ENCODE data around the gene WDPCP.

- TF ChIP-seq CTCF (IDR thresholded peaks at IDR 0.05; ENCODE audit: low read depth, low read length) (no peak), POLR2A (IDR thresholded peaks at IDR 0.05; ENCODE audit: extremely low read depth, insufficient read length) (no peak), MYC (IDR thresholded peaks at IDR 0.05; ENCODE audit: low read depth, low read length) (no peak)
Measured at GRCh38 chr2:63092401-63092800, 495.9 kb downstream of the WDPCP start.

All from NB4 (cell line).